Measurements from ENCODE around the gene LRRN4CL. TPM values are rescaled to one million over a fixed set of nuclear protein-coding genes. Genes with fewer than 3 reads are reported as not detected.
A peak's percentile ranks its signal among the peaks of the same experiment; 100 is the strongest.

The LRRN4CL gene
- total and polyA plus RNA-seq, 9 of the 15 experiments (the other 6 are each of a cell fraction or from before 2014, with no cell fraction given) = 0.03 to 0.11 (median 0.05) TPM; not detected in 4

DNA sequence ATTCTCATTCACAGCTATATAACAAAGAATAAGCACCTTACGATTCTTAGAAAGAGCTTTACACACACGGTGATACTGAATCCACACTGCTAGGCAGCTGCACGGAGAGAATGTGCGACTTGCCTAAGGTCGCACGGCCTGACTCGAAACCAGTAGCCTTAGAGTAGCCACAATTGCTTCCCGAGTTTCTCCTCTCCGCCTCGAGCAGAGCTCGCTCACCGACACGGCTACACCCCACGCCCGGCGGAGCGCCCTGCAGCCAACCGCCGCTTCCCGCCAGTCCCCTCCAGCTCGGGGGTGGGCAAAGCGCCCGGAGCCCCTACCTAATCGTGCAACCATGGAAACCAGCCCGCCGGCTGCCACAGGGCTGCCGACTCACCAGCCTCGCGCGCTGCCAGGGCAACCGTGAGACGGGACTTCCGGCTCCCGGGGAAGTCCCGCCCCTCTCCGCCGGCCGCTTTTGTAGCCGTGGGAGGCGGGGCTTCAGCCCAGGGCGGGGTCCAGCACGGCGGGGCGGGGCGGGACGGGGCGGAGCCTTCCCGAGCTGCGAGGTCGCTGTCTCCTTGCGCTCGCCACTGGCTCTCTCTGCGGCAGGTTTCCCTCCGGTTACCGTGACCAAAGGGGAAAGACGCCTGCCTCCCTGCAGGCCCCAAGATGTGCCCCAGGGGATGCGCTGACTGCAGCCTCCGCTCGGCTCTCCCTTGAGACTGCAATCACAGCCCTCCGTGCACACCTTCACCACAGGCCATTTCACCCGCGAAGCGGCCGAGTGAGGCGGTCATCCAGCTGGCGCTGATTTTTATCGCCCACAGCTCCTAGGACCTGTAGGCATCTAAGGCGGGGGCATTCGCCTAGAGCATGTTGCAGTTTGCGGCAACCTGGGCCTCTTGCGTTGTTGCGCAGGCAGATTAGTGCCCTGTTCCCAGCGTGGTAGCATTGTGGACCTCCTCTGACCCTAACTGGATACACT lies 16.8 kb upstream of the LRRN4CL start (continued):
- TF ChIP-seq, protein P1, sequence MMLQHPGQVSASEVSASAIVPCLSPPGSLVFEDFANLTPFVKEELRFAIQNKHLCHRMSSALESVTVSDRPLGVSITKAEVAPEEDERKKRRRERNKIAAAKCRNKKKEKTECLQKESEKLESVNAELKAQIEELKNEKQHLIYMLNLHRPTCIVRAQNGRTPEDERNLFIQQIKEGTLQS (IDR thresholded peaks at IDR 0.05) = no peak
- TF ChIP-seq, protein P1 (CRISPR knock-in tag; conservative IDR thresholded peaks at IDR 0.05) = no peak
- TF ChIP-seq ZFPM2 (CRISPR knock-in tag; IDR thresholded peaks at IDR 0.05) = no peak
- TF ChIP-seq, protein P2, sequence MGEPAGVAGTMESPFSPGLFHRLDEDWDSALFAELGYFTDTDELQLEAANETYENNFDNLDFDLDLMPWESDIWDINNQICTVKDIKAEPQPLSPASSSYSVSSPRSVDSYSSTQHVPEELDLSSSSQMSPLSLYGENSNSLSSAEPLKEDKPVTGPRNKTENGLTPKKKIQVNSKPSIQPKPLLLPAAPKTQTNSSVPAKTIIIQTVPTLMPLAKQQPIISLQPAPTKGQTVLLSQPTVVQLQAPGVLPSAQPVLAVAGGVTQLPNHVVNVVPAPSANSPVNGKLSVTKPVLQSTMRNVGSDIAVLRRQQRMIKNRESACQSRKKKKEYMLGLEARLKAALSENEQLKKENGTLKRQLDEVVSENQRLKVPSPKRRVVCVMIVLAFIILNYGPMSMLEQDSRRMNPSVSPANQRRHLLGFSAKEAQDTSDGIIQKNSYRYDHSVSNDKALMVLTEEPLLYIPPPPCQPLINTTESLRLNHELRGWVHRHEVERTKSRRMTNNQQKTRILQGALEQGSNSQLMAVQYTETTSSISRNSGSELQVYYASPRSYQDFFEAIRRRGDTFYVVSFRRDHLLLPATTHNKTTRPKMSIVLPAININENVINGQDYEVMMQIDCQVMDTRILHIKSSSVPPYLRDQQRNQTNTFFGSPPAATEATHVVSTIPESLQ (CRISPR knock-in tag; IDR thresholded peaks at IDR 0.05) = peak; percentile 76; the same call in 1 of the 2 replicates
- no peak for TF ChIP-seq NFE2L1 (tag; IDR thresholded peaks at IDR 0.05; ENCODE audit: borderline replicate concordance, low read depth)
- TF ChIP-seq E2F3 (CRISPR knock-in tag; IDR thresholded peaks at IDR 0.05) = 0 out of 2 replicates have a peak, but pooled peaks have one; percentile 37
- peak; percentile 53 to 73; a peak in 3 of 4 replicates for TF ChIP-seq MAZ (CRISPR knock-in tag; conservative IDR thresholded peaks at IDR 0.05 in 1 of 2, IDR thresholded peaks at IDR 0.05 in 1 of 2)
- TF ChIP-seq, protein P3, sequence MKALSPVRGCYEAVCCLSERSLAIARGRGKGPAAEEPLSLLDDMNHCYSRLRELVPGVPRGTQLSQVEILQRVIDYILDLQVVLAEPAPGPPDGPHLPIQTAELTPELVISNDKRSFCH (CRISPR knock-in tag; IDR thresholded peaks at IDR 0.05) = no peak
- TF ChIP-seq, protein P3 (tag; IDR thresholded peaks at IDR 0.05) = no peak
- TF ChIP-seq, protein P4, sequence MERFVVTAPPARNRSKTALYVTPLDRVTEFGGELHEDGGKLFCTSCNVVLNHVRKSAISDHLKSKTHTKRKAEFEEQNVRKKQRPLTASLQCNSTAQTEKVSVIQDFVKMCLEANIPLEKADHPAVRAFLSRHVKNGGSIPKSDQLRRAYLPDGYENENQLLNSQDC (CRISPR knock-in tag; IDR thresholded peaks at IDR 0.05) = no peak
- TF ChIP-seq TCFL5 (CRISPR knock-in tag; conservative IDR thresholded peaks at IDR 0.05) = no peak
- TF ChIP-seq MEIS2 (IDR thresholded peaks at IDR 0.05; ENCODE audit: partially characterized antibody) = no peak
- TF ChIP-seq, protein P5, sequence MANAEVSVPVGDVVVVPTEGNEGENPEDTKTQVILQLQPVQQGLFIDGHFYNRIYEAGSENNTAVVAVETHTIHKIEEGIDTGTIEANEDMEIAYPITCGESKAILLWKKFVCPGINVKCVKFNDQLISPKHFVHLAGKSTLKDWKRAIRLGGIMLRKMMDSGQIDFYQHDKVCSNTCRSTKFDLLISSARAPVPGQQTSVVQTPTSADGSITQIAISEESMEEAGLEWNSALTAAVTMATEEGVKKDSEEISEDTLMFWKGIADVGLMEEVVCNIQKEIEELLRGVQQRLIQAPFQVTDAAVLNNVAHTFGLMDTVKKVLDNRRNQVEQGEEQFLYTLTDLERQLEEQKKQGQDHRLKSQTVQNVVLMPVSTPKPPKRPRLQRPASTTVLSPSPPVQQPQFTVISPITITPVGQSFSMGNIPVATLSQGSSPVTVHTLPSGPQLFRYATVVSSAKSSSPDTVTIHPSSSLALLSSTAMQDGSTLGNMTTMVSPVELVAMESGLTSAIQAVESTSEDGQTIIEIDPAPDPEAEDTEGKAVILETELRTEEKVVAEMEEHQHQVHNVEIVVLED (CRISPR knock-in tag; IDR thresholded peaks at IDR 0.05) = no peak
- no peak for TF ChIP-seq NONO (IDR thresholded peaks at IDR 0.05; ENCODE audit: low read depth in 2 of 2, low read length in 1 of 2)
- 0 out of 2 replicates have a peak, but pooled peaks have one; percentile 30 for TF ChIP-seq BCOR (IDR thresholded peaks at IDR 0.05)
- no peak for TF ChIP-seq ATF1 (CRISPR knock-in tag; IDR thresholded peaks at IDR 0.05)
- peak; percentile 39; the same call in 1 of the 2 replicates for TF ChIP-seq ATF1 (tag; IDR thresholded peaks at IDR 0.05)
- TF ChIP-seq ZNF766 (CRISPR knock-in tag; conservative IDR thresholded peaks at IDR 0.05) = no peak
- 0 out of 2 replicates have a peak, but pooled peaks have one; percentile 34 for TF ChIP-seq PML (IDR thresholded peaks at IDR 0.05; ENCODE audit: low read length)
- TF ChIP-seq RFX7 (CRISPR knock-in tag; IDR thresholded peaks at IDR 0.05) = no peak
- 0 out of 2 replicates have a peak, but pooled peaks have one; percentile 12 for TF ChIP-seq HSF4 (CRISPR knock-in tag; IDR thresholded peaks at IDR 0.05; ENCODE audit: borderline replicate concordance)

Data from K562 (cell line).